ENCODE results near the gene GPRC5C. TPM values are rescaled to one million over a fixed set of nuclear protein-coding genes. Genes with fewer than 3 reads are reported as not detected.
A peak's percentile ranks its signal among the peaks of the same experiment; 100 is the strongest.

Gene GPRC5C
- total RNA-seq, 1 experiment from 2014 or later, result 37.3 TPM

- Mint-ChIP-seq H3K27me3 (ENCODE audit: unreplicated experiment) (no peaks in the 10 kb centered on the region), H3K27ac (ENCODE audit: unreplicated experiment) (peak overlapping the region; percentile 86), H3K4me3 (ENCODE audit: low read depth, unreplicated experiment) (peak overlapping the region; percentile 91), H3K4me1 (ENCODE audit: low read depth, unreplicated experiment) (peaks cover 44% of the 10 kb centered on the region), H3K9me3 (ENCODE audit: low read depth, unreplicated experiment) (no peaks in the 10 kb centered on the region), H3K36me3 (ENCODE audit: insufficient read depth, unreplicated experiment) (peaks cover 36% of the 10 kb centered on the region)
- BruUV-seq (replicated peaks), result no TSS peak
- intact Hi-C loops (cut with micrococcal nuclease; ENCODE audit: unreplicated experiment), result no loop called here
- CTCF ChIA-PET, result interaction anchor here (0.9 to 1.0 kb wide), 2 partner anchors 14 to 52 kb away, joined by 3 to 5 read pairs; no protein-coding TSS in a partner anchor
- no peak for TF ChIP-seq CTCF (IDR thresholded peaks at IDR 0.05; ENCODE audit: unreplicated experiment)
- DNase-seq, result peak; percentile 81
Observed at GRCh38 chr17:74430706-74431567, 951 bp upstream of the GPRC5C start.

- intact Hi-C loops (cut with micrococcal nuclease; ENCODE audit: unreplicated experiment), result no loop called here
- H3K4me1 Mint-ChIP-seq (ENCODE audit: low read depth, unreplicated experiment), result peaks cover 38% of the 10 kb centered on the region
- no peaks in the 10 kb centered on the region for H3K9me3 Mint-ChIP-seq (ENCODE audit: low read depth, unreplicated experiment)
- no peak for TF ChIP-seq CTCF (IDR thresholded peaks at IDR 0.05; ENCODE audit: unreplicated experiment)
- no TSS peak for BruUV-seq (replicated peaks)
- no peak overlapping the region for H3K27ac Mint-ChIP-seq (ENCODE audit: unreplicated experiment)
- H3K27me3 Mint-ChIP-seq (ENCODE audit: unreplicated experiment), result no peaks in the 10 kb centered on the region
- no peak for DNase-seq
- H3K36me3 Mint-ChIP-seq (ENCODE audit: insufficient read depth, unreplicated experiment), result peaks cover 31% of the 10 kb centered on the region
- peak overlapping the region; percentile 91 for H3K4me3 Mint-ChIP-seq (ENCODE audit: low read depth, unreplicated experiment)
- CTCF ChIA-PET, result no interaction called here
Observed at GRCh38 chr17:74432424-74432690, 469 bp downstream of the GPRC5C start.

GRCh38 chr17:74432766-74433391 lies 991 bp downstream of the GPRC5C start:
- no peak for DNase-seq
- no peak for TF ChIP-seq CTCF (IDR thresholded peaks at IDR 0.05; ENCODE audit: unreplicated experiment)
- BruUV-seq (replicated peaks), result no TSS peak
- CTCF ChIA-PET, result interaction anchor here (0.6 kb wide), 1 partner anchor 1092 kb away, joined by 7 read pairs; no protein-coding TSS in a partner anchor
- intact Hi-C loops (cut with micrococcal nuclease; ENCODE audit: unreplicated experiment), result no loop called here
- Mint-ChIP-seq H3K36me3 (ENCODE audit: insufficient read depth, unreplicated experiment) (peaks cover 31% of the 10 kb centered on the region), H3K27me3 (ENCODE audit: unreplicated experiment) (no peaks in the 10 kb centered on the region), H3K4me1 (ENCODE audit: low read depth, unreplicated experiment) (peaks cover 32% of the 10 kb centered on the region), H3K9me3 (ENCODE audit: low read depth, unreplicated experiment) (no peaks in the 10 kb centered on the region), H3K27ac (ENCODE audit: unreplicated experiment) (no peak overlapping the region), H3K4me3 (ENCODE audit: low read depth, unreplicated experiment) (peak overlapping the region; percentile 91)

- intact Hi-C loops (cut with micrococcal nuclease; ENCODE audit: unreplicated experiment), result no loop called here
- Mint-ChIP-seq H3K36me3 (ENCODE audit: insufficient read depth, unreplicated experiment) (peaks cover 31% of the 10 kb centered on the region), H3K4me1 (ENCODE audit: low read depth, unreplicated experiment) (peaks cover 27% of the 10 kb centered on the region), H3K27me3 (ENCODE audit: unreplicated experiment) (no peaks in the 10 kb centered on the region), H3K27ac (ENCODE audit: unreplicated experiment) (peak overlapping the region; percentile 36), H3K9me3 (ENCODE audit: low read depth, unreplicated experiment) (no peaks in the 10 kb centered on the region), H3K4me3 (ENCODE audit: low read depth, unreplicated experiment) (peak overlapping the region; percentile 91)
- no TSS peak for BruUV-seq (replicated peaks)
- CTCF ChIA-PET, result interaction anchor here (0.5 to 1.1 kb wide), 3 partner anchors 10 to 1091 kb away, joined by 3 to 7 read pairs (median 4); no protein-coding TSS in a partner anchor
- DNase-seq, result no peak
- no peak for TF ChIP-seq CTCF (IDR thresholded peaks at IDR 0.05; ENCODE audit: unreplicated experiment)
Observed at GRCh38 chr17:74433421-74434121, 1.7 kb downstream of the GPRC5C start.

Data from Calu3 (cell line).